PC-9 (cell line): ENCODE measurements around the gene CLTRN. TPM values are rescaled to one million over a fixed set of nuclear protein-coding genes. Genes with fewer than 3 reads are reported as not detected.

ENCODE experiments used
- BruUV-seq: library from RNA; stranded (reverse); fragments of 400-500 nt; replicated peaks from 2 replicates; lab custom pipeline; 2021; lab: Mats Ljungman, UMichigan
- CTCF ChIA-PET: fragments of 300-600 bp; sonication (Branson Sonifier 250); formaldehyde crosslinking; loops from one replicate; lab custom pipeline; 2022; ENCODE audit warnings: antibody characterized with exemption; lab: Charles Lee
- POLR2A ChIA-PET: fragments of 300-600 bp; sonication (Branson Sonifier 250); formaldehyde crosslinking; loops from one replicate; lab custom pipeline; 2022; ENCODE audit warnings: antibody characterized with exemption; ENCODE audit not compliant: unreplicated experiment; lab: Charles Lee
- DNase-seq, 2 experiments: peaks; one replicate each; pipeline versions ENCODE4 v3.0.0 to v3.0.0-alpha.2; 2015 to 2022; ENCODE audit warnings: mixed read lengths in 1 of 2
- H2AFZ ChIP-seq: fragments of 200-600 bp; sonication (generic); 2 replicates; pipeline ENCODE4 v1.8.1; 2017; ENCODE audit warnings: antibody characterized with exemption
- H3F3A ChIP-seq: fragments of 200-600 bp; sonication (generic); 2 replicates; pipeline ENCODE4 v1.8.1; 2017; ENCODE audit warnings: antibody characterized with exemption, mild to moderate bottlenecking, low read depth; ENCODE audit not compliant: insufficient read depth
- H3K27ac ChIP-seq: fragments of 200-600 bp; sonication (generic); 2 replicates; pipeline ENCODE4 v1.6.1; 2016; ENCODE audit warnings: mixed run types
- H3K27me3 ChIP-seq: fragments of 200-600 bp; sonication (generic); 2 replicates; pipeline ENCODE4 v1.6.1; 2016; ENCODE audit warnings: low read depth, mixed run types; ENCODE audit not compliant: insufficient read depth
- H3K36me3 ChIP-seq: fragments of 200-600 bp; sonication (generic); 2 replicates; pipeline ENCODE4 v1.6.1; 2016; ENCODE audit warnings: low read depth, mixed run types
- H3K4me1 ChIP-seq: fragments of 200-600 bp; sonication (generic); replicated peaks from 2 replicates; pipeline ENCODE4 v1.6.1; 2016; ENCODE audit warnings: mixed run types; ENCODE audit not compliant: insufficient read depth
- H3K4me2 ChIP-seq: fragments of 200-600 bp; sonication (generic); 2 replicates; pipeline ENCODE4 v1.6.1; 2017; ENCODE audit warnings: mixed run types
- H3K4me3 ChIP-seq: fragments of 200-600 bp; sonication (generic); 2 replicates; pipeline ENCODE4 v1.6.1; 2016; ENCODE audit warnings: mixed run types
- H3K79me2 ChIP-seq: fragments of 200-600 bp; sonication (generic); 2 replicates; pipeline ENCODE4 v1.6.1; 2017; ENCODE audit warnings: low read depth, mixed run types
- H3K9me2 ChIP-seq: fragments of 200-600 bp; sonication (generic); 2 replicates; pipeline ENCODE4 v1.8.1; 2017; ENCODE audit warnings: mild to moderate bottlenecking; ENCODE audit not compliant: insufficient read depth
- H3K9me3 ChIP-seq: fragments of 200-600 bp; sonication (generic); 2 replicates; pipeline ENCODE4 v1.8.1; 2016; ENCODE audit warnings: low read depth; ENCODE audit not compliant: insufficient read depth
- H4K20me1 ChIP-seq: fragments of 200-600 bp; sonication (generic); 2 replicates; pipeline ENCODE4 v1.8.1; 2017; ENCODE audit not compliant: insufficient read depth
- EZH2 ChIP-seq: fragments of 200-600 bp; sonication (generic); IDR thresholded peaks from 2 replicates; pipeline ENCODE4 v1.8.0; 2017; ENCODE audit warnings: antibody characterized with exemption, low read depth
- intact Hi-C: fragments of 100-400 bp; cut with micrococcal nuclease; formaldehyde crosslinking; loops from one replicate; pipeline ENCODE4 v1.10.0; 2022; ENCODE audit not compliant: unreplicated experiment
- total RNA-seq: library from RNA; stranded (reverse); gene quantifications from 2 replicates; pipeline ENCODE4 v1.2.3, GENCODE V29; 2021
- TF ChIP-seq, protein P1 (sequence below): fragments of 200-600 bp; sonication (generic); conservative IDR thresholded peaks from 2 replicates; pipeline ENCODE4 v1.6.1; 2017; ENCODE audit warnings: mixed run types, antibody characterized with exemption, mild to moderate bottlenecking, moderate library complexity

The CLTRN gene
- total RNA-seq, 1 experiment from 2014 or later, result 2.7 TPM

DNA sequence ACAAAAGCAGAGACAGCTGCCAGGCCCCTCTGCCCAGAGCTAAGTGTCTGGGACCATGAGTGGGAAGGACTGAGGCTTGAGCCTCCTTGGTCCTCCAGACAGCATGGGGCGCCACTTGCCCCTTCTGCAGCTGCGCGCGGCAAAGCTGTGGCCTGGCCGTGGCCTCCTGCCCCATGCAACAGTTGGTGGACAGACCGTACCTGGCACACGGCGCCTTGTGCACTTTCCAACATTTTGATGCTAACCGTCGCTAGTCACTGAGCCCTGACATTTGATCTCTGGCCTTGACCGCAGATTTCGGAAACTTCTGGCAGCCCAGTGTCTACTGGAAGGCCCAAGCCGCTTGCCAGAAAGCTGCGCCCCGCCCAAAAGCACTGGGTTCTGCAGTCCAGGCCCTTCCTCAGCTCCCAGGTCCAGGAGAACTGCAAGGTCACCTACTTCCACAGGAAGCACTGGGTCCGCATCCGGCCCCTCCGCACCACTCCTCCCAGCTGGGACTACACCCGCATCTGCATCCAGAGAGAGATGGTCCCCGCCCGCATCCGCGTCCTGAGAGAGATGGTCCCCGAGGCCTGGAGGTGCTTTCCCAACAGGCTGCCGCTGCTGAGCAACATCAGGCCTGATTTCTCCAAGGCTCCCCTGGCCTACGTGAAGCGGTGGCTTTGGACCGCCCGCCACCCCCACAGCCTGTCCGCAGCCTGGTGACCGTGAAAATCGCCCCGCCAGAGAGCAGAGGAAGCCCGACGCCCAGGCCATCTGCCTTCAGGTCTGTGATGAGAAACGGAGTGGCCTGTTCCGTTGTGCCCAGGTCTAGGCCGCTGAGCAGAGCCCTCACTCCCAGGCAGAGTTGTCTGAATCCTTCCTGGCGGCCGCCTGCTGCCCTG lies 38.1 kb upstream of the CLTRN start:
- Histone ChIP-seq H2AFZ (no peak overlapping the region), H3K27me3 (no peaks in the 10 kb centered on the region), H3K79me2 (0 out of 2 replicates have a peak, but pooled peaks cover 3% of the 10 kb centered on the region), H3F3A (no peaks in the 10 kb centered on the region), H3K4me2 (no peak overlapping the region), H3K4me3 (no peak overlapping the region), H3K36me3 (0 out of 2 replicates have a peak, but pooled peaks cover 2% of the 10 kb centered on the region), H3K9me3 (no peaks in the 10 kb centered on the region), H4K20me1 (no peaks in the 10 kb centered on the region), H3K4me1 (no peaks in the 10 kb centered on the region), H3K9me2 (no peaks in the 10 kb centered on the region), H3K27ac (no peak overlapping the region)
- TF ChIP-seq, protein P1, sequence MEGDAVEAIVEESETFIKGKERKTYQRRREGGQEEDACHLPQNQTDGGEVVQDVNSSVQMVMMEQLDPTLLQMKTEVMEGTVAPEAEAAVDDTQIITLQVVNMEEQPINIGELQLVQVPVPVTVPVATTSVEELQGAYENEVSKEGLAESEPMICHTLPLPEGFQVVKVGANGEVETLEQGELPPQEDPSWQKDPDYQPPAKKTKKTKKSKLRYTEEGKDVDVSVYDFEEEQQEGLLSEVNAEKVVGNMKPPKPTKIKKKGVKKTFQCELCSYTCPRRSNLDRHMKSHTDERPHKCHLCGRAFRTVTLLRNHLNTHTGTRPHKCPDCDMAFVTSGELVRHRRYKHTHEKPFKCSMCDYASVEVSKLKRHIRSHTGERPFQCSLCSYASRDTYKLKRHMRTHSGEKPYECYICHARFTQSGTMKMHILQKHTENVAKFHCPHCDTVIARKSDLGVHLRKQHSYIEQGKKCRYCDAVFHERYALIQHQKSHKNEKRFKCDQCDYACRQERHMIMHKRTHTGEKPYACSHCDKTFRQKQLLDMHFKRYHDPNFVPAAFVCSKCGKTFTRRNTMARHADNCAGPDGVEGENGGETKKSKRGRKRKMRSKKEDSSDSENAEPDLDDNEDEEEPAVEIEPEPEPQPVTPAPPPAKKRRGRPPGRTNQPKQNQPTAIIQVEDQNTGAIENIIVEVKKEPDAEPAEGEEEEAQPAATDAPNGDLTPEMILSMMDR, result no peak
- TF ChIP-seq EZH2, result no peak
- ChIA-PET CTCF (no interaction called here), POLR2A (no interaction called here)
- intact Hi-C loops, result no loop called here
- BruUV-seq, result no TSS peak
- DNase-seq, result no peak

DNA sequence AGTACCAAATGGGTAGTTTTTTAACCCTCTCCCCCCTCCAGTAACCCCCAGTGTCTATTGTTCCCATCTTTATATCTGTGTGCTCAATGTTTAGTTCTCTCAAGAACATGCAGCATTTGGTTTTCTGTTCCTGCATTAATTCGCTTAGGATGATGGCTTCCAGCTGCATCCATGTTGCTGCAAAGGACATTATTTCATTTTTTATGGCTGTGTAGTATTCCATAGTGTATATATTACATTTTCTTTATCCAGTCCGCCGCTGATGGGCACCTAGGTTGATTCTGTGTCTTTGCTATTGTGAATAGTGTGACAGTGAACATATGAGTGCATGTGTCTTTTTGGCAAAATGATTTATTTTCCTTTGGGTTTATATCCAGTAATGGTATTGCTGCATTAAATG lies 31.9 kb upstream of the CLTRN start:
- TF ChIP-seq, protein P1, result no peak
- no peak for TF ChIP-seq EZH2
- no TSS peak for BruUV-seq
- Histone ChIP-seq H3K27ac (no peak overlapping the region), H3K4me2 (no peak overlapping the region), H3K9me3 (no peaks in the 10 kb centered on the region), H3K4me1 (no peaks in the 10 kb centered on the region), H3K36me3 (0 out of 2 replicates have a peak, but pooled peaks cover 11% of the 10 kb centered on the region), H3K4me3 (no peak overlapping the region), H3K79me2 (0 out of 2 replicates have a peak, but pooled peaks cover 3% of the 10 kb centered on the region), H3K27me3 (no peaks in the 10 kb centered on the region), H3K9me2 (no peaks in the 10 kb centered on the region), H3F3A (no peaks in the 10 kb centered on the region), H4K20me1 (0 out of 2 replicates have a peak, but pooled peaks cover 5% of the 10 kb centered on the region), H2AFZ (no peak overlapping the region)
- ChIA-PET CTCF (no interaction called here), POLR2A (no interaction called here)
- no peak for DNase-seq
- intact Hi-C loops, result no loop called here

DNA sequence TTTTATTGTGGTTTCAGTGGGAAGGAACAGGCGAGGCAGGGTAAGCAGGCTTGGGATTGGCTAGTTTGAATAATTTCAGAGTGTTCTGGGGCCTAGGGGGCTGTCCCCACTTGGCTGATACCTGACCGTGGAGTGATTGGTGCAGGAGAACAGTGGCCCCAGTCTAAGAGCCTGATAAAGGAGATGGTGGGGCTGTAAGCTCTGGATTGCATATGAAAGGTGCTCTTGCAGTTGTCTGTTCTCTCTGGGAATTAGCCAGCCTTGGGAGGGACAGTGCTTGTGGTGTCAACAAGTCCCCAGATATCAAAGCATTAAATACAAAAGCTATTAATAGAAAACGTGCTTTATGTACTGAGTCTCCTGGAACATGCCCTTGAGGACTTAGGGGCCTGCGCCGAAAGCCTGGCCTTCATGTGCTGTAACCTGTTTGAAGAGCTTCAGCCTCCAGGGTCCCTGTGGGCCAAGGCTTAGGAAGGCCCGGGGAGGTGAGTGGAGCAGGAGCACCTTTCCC lies 30.4 kb upstream of the CLTRN start:
- H3K79me2 ChIP-seq, result 0 out of 2 replicates have a peak, but pooled peaks cover 3% of the 10 kb centered on the region
- H3K4me1 ChIP-seq, result no peaks in the 10 kb centered on the region
- no peaks in the 10 kb centered on the region for H3K27me3 ChIP-seq
- H3K9me3 ChIP-seq, result no peaks in the 10 kb centered on the region
- ChIA-PET CTCF (no interaction called here), POLR2A (interaction anchor here (0.6 kb wide), 1 partner anchor 20 kb away, joined by 4 read pairs; no protein-coding TSS in a partner anchor)
- intact Hi-C loops, result no loop called here
- no peak overlapping the region for H2AFZ ChIP-seq
- H3K4me3 ChIP-seq, result no peak overlapping the region
- TF ChIP-seq, protein P1, result no peak
- TF ChIP-seq EZH2, result no peak
- H3K36me3 ChIP-seq, result 0 out of 2 replicates have a peak, but pooled peaks cover 11% of the 10 kb centered on the region
- H4K20me1 ChIP-seq, result 0 out of 2 replicates have a peak, but pooled peaks cover 5% of the 10 kb centered on the region
- H3F3A ChIP-seq, result no peaks in the 10 kb centered on the region
- BruUV-seq, result no TSS peak
- no peak for DNase-seq
- no peak overlapping the region for H3K27ac ChIP-seq
- no peaks in the 10 kb centered on the region for H3K9me2 ChIP-seq
- H3K4me2 ChIP-seq, result no peak overlapping the region
